NB4 (cell line): Measurements from ENCODE around the gene ITGA1.
A peak's percentile ranks its signal among the peaks of the same experiment; 100 is the strongest.

ENCODE experiments used
- DNase-seq: peaks from one replicate; pipeline ENCODE4 v3.0.0; 2010; ENCODE audit warnings: low read depth
- H3K4me3 ChIP-seq: one replicate; pipeline ENCODE4 v1.5.1; 2011; ENCODE audit warnings: mild to moderate bottlenecking, low read depth, low read length, moderate library complexity
- MYC ChIP-seq: IDR thresholded peaks from 2 replicates; pipeline ENCODE4 v1.6.1; 2011; ENCODE audit warnings: low read depth, low read length
- POLR2A ChIP-seq: IDR thresholded peaks from 2 replicates; pipeline ENCODE4 v1.6.1; 2011; ENCODE audit warnings: mild to moderate bottlenecking; ENCODE audit not compliant: insufficient read length; ENCODE audit errors: extremely low read depth
- TF ChIP-seq, protein P1 (sequence below): IDR thresholded peaks from one replicate; pipeline ENCODE4 v1.5.1; 2012; ENCODE audit warnings: low read depth, low read length
- TF ChIP-seq, protein P2 (sequence below): IDR thresholded peaks from 2 replicates; pipeline ENCODE4 v1.6.1; 2011; ENCODE audit warnings: low read depth, low read length

Gene ITGA1

GRCh38 chr5:52895572-52896413 lies 108.1 kb downstream of the ITGA1 start:
- H3K4me3 ChIP-seq: no peak overlapping the region
- TF ChIP-seq, protein P1, sequence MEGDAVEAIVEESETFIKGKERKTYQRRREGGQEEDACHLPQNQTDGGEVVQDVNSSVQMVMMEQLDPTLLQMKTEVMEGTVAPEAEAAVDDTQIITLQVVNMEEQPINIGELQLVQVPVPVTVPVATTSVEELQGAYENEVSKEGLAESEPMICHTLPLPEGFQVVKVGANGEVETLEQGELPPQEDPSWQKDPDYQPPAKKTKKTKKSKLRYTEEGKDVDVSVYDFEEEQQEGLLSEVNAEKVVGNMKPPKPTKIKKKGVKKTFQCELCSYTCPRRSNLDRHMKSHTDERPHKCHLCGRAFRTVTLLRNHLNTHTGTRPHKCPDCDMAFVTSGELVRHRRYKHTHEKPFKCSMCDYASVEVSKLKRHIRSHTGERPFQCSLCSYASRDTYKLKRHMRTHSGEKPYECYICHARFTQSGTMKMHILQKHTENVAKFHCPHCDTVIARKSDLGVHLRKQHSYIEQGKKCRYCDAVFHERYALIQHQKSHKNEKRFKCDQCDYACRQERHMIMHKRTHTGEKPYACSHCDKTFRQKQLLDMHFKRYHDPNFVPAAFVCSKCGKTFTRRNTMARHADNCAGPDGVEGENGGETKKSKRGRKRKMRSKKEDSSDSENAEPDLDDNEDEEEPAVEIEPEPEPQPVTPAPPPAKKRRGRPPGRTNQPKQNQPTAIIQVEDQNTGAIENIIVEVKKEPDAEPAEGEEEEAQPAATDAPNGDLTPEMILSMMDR: no peak
- TF ChIP-seq POLR2A: no peak
- peak; percentile 1 for DNase-seq

GRCh38 chr5:52896534-52897237 lies 109.0 kb downstream of the ITGA1 start:
- DNase-seq: no peak
- H3K4me3 ChIP-seq: no peak overlapping the region
- TF ChIP-seq, protein P1: no peak
- TF ChIP-seq, protein P2, sequence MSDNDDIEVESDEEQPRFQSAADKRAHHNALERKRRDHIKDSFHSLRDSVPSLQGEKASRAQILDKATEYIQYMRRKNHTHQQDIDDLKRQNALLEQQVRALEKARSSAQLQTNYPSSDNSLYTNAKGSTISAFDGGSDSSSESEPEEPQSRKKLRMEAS: no peak
- no peak for TF ChIP-seq POLR2A
- no peak for TF ChIP-seq MYC

GRCh38 chr5:52897238-52897614 lies 109.5 kb downstream of the ITGA1 start:
- DNase-seq: no peak
- H3K4me3 ChIP-seq: no peak overlapping the region
- TF ChIP-seq, protein P1: no peak
- no peak for TF ChIP-seq POLR2A
- no peak for TF ChIP-seq MYC
- TF ChIP-seq, protein P2: no peak

GRCh38 chr5:52898961-52899680 lies 111.4 kb downstream of the ITGA1 start:
- no peak overlapping the region for H3K4me3 ChIP-seq

DNA sequence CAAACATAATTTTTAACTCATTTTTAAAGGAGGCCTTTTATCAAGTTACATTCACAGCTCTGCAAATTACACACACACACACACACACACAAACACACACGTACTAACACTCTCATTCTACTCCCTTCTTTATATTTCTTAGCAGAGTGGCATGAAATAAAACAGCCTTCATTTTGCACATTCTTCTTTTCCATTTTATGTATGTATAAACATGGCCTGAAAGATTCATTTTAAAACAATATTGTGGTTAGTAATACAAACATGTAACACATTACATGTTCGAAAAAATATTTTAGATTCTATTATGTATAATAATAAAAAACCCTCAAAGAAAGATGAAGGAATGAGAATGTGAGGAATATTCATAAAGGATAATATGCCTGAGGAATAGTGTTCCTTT lies 115.4 kb downstream of the ITGA1 start:
- TF ChIP-seq, protein P2: no peak
- no peak for TF ChIP-seq POLR2A
- TF ChIP-seq, protein P1: no peak
- TF ChIP-seq MYC: no peak
- no peak overlapping the region for H3K4me3 ChIP-seq
- no peak for DNase-seq

More at GRCh38 chr5:52898961-52899680, 111.4 kb downstream of the ITGA1 start:
- TF ChIP-seq, protein P1: no peak
- no peak for TF ChIP-seq POLR2A
- TF ChIP-seq, protein P2: no peak
- no peak for TF ChIP-seq MYC
- DNase-seq: no peak
